HG03139 (cell line): Measurements from ENCODE around the gene FBLN1.
"Not testable (repeated sequence)": the region's sequence is repeated elsewhere in the genome, so short reads cannot be mapped to it uniquely, and the experiment has no call there.

Experiments
- ATAC-seq: cut with Tn5 transposase; IDR thresholded peaks from one replicate; pipeline ENCODE4 v1.9.1; 2021; ENCODE audit not compliant: unreplicated experiment

FBLN1 gene

GRCh38 chr22:45502215-45503049 is at the start of gene FBLN1:
Gene FBLN1 (plus strand): TSS chr22:45502883. CDS start chr22:45502986, 103 bp downstream.
- ATAC-seq, result no peak

GRCh38 chr22:45453764-45454163 is 48.9 kb upstream of the FBLN1 start:
- ATAC-seq, result no peak

- ATAC-seq, result no peak
These were observed 48.4 kb upstream of the FBLN1 start for GRCh38 chr22:45454275-45454674.

- ATAC-seq, result no peak
These were observed 47.5 kb upstream of the FBLN1 start for GRCh38 chr22:45455212-45455611.

- no peak for ATAC-seq
These were observed 47.1 kb upstream of the FBLN1 start for GRCh38 chr22:45455621-45456020.

GRCh38 chr22:45456811-45457210 is 45.9 kb upstream of the FBLN1 start:
- no peak for ATAC-seq

- no peak for ATAC-seq
These were observed 44.2 kb upstream of the FBLN1 start for GRCh38 chr22:45458532-45458931.

GRCh38 chr22:45459235-45459634 is 43.4 kb upstream of the FBLN1 start:
- ATAC-seq, result no peak

GRCh38 chr22:45460288-45461109 is 42.2 kb upstream of the FBLN1 start:
- no peak for ATAC-seq

GRCh38 chr22:45462034-45462655 is 40.5 kb upstream of the FBLN1 start:
- ATAC-seq, result no peak

GRCh38 chr22:45463691-45464090 is 39.0 kb upstream of the FBLN1 start:
- ATAC-seq, result not testable (repeated sequence)

GRCh38 chr22:45465633-45466032 is 37.0 kb upstream of the FBLN1 start:
- ATAC-seq, result no peak

GRCh38 chr22:45468872-45469271 is 33.8 kb upstream of the FBLN1 start:
- no peak for ATAC-seq

- ATAC-seq, result no peak
These were observed 33.2 kb upstream of the FBLN1 start for GRCh38 chr22:45469281-45470073.

GRCh38 chr22:45470871-45471270 is 31.8 kb upstream of the FBLN1 start:
- no peak for ATAC-seq

GRCh38 chr22:45472426-45472825 is 30.3 kb upstream of the FBLN1 start:
- ATAC-seq, result no peak

GRCh38 chr22:45473626-45474237 is 29.0 kb upstream of the FBLN1 start:
- no peak for ATAC-seq

- ATAC-seq, result no peak
These were observed 27.5 kb upstream of the FBLN1 start for GRCh38 chr22:45475063-45475747.

GRCh38 chr22:45475851-45476514 is 26.7 kb upstream of the FBLN1 start:
- no peak for ATAC-seq
